A549 (cell line): ENCODE results near the gene DPP7. TPM values are rescaled to one million over a fixed set of nuclear protein-coding genes. Genes with fewer than 3 reads are reported as not detected.

Experiments used
- ATAC-seq, 2 experiments: fragments of 200-7000 bp in 1 of 2; fragments of >200 bp in 1 of 2; cut with Nextera tagmentation in 1 of 2; cut with Tn5 transposase in 1 of 2; 3 replicates each; pipeline versions ENCODE4 v1.8.0 to v1.9.1; 2018 to 2020; ENCODE audit warnings: mild to moderate bottlenecking in 1 of 2, moderate library complexity in 1 of 2
- CTCF ChIA-PET: fragments of 300-600 bp; sonication (Branson Sonifier 250); formaldehyde crosslinking; extraction: SDS; loops from one replicate; lab custom pipeline; 2021; ENCODE audit warnings: antibody characterized with exemption, inconsistent platforms; lab: Yijun Ruan, JAX
- POLR2A ChIA-PET: fragments of 350-600 bp; formaldehyde crosslinking; extraction: SDS; loops from one replicate; lab custom pipeline; 2021; ENCODE audit warnings: antibody characterized with exemption, inconsistent platforms; lab: Yijun Ruan, JAX
- DNase-seq, 2 experiments: peaks; one replicate each; pipeline versions ENCODE4 v3.0.0 to v3.0.0-alpha.2; 2011 to 2016; ENCODE audit warnings: low read depth in 1 of 2, low spot score in 1 of 2
- FAIRE-seq: peaks from 2 replicates; lab custom pipeline; 2011; peaks lifted over from hg19 to GRCh38; lab: Jason Lieb, UNC
- H3K27ac ChIP-seq, 2 experiments: fragments of >200 bp; sonication (Bioruptor Twin); formaldehyde crosslinking; 3 replicates each; pipeline ENCODE4 v1.5.1; 2016 to 2017
- H3K4me1 ChIP-seq: fragments of >200 bp; sonication (Bioruptor Twin); formaldehyde crosslinking; 3 replicates; pipeline ENCODE4 v1.6.1; 2016
- H3K4me2 ChIP-seq: fragments of >200 bp; sonication (Bioruptor Twin); formaldehyde crosslinking; 3 replicates; pipeline ENCODE4 v1.6.1; 2016
- H3K4me3 ChIP-seq: fragments of >200 bp; sonication (Bioruptor Twin); formaldehyde crosslinking; 3 replicates; pipeline ENCODE4 v1.5.1; 2016
- H3K9me3 ChIP-seq: fragments of >200 bp; sonication (Bioruptor Twin); formaldehyde crosslinking; 3 replicates; pipeline ENCODE4 v1.6.1; 2016
- EHMT2 ChIP-seq: fragments of 200-600 bp; sonication (generic); IDR thresholded peaks from 2 replicates; pipeline ENCODE4 v1.6.1; 2016; ENCODE audit warnings: antibody characterized with exemption, low read depth, mild to moderate bottlenecking, moderate library complexity
- EP300 ChIP-seq, 2 experiments: fragments of >200 bp; sonication (Bioruptor Twin); formaldehyde crosslinking; IDR thresholded peaks; 2 replicates in 1 of 2; 3 replicates in 1 of 2; pipeline ENCODE4 v1.6.1; 2016 to 2017
- GATA3 ChIP-seq: IDR thresholded peaks from 2 replicates; pipeline ENCODE4 v1.6.1; 2012; ENCODE audit warnings: borderline replicate concordance
- HOXB13 ChIP-seq: fragments of 250-450 bp; sonication (Bioruptor Pico); IDR thresholded peaks from 2 replicates; pipeline ENCODE4 v1.5.0; 2020; ENCODE audit warnings: low read depth, mild to moderate bottlenecking, moderate library complexity
- HOXB5 ChIP-seq: fragments of 250-450 bp; sonication (Bioruptor Pico); IDR thresholded peaks from 2 replicates; pipeline ENCODE4 v1.5.0; 2020; ENCODE audit warnings: mild to moderate bottlenecking, moderate library complexity
- JUNB ChIP-seq: fragments of >200 bp; sonication (Bioruptor Twin); formaldehyde crosslinking; IDR thresholded peaks from 2 replicates; pipeline ENCODE4 v1.6.1; 2016
- MAFK ChIP-seq: fragments of 450-650 bp; IDR thresholded peaks from 2 replicates; pipeline ENCODE4 v1.6.1; 2014; ENCODE audit not compliant: partially characterized antibody
- PHF8 ChIP-seq: fragments of 200-600 bp; sonication (generic); IDR thresholded peaks from 2 replicates; pipeline ENCODE4 v1.6.1; 2016; ENCODE audit warnings: low read depth, mild to moderate bottlenecking, antibody characterized with exemption, moderate library complexity, borderline replicate concordance
- SREBF2 ChIP-seq: fragments of 450-650 bp; IDR thresholded peaks from 2 replicates; pipeline ENCODE4 v1.6.1; 2014; ENCODE audit warnings: mild to moderate bottlenecking, moderate library complexity
- TP53 ChIP-seq: fragments of 250-450 bp; sonication (Bioruptor Pico); IDR thresholded peaks from 2 replicates; pipeline ENCODE4 v1.5.0; 2021; ENCODE audit warnings: mild to moderate bottlenecking, moderate library complexity
- ZC3H11A ChIP-seq: fragments of 450-650 bp; IDR thresholded peaks from 2 replicates; pipeline ENCODE4 v1.6.1; 2014; ENCODE audit warnings: antibody characterized with exemption, mild to moderate bottlenecking
- WGBS: methylation state at CpG from one replicate; pipeline ENCODE4 v1.1.6; 2017; ENCODE audit errors: missing lambda C conversion rate; 5-methylcytosine and 5-hydroxymethylcytosine counted together
- polyA plus RNA-seq, 4 experiments: library from polyadenylated mRNA; depleted of rRNA in 3 of 4; stranded (reverse); fragments of >200 nt; fragmentation: RNase III in 1 of 4; extraction: RNeasy Plus Mini Kit Qiagen cat#74134 plus additional on column Dnase treatment in 1 of 4; gene quantifications; 2 replicates in 3 of 4; 3 replicates in 1 of 4; pipeline ENCODE4 v1.2.3, GENCODE V29; 2011 to 2017
- TF ChIP-seq, protein P1 (sequence below): IDR thresholded peaks from 2 replicates; pipeline ENCODE4 v1.6.1; 2012
- TF ChIP-seq, protein P2 (sequence below): IDR thresholded peaks from 2 replicates; pipeline ENCODE4 v1.6.1; 2012; ENCODE audit warnings: low read depth, borderline replicate concordance
- TF ChIP-seq, protein P3 (sequence below): fragments of 250-450 bp; sonication (Bioruptor Pico); IDR thresholded peaks from 2 replicates; pipeline ENCODE4 v1.5.0; 2020; ENCODE audit warnings: low read depth, mild to moderate bottlenecking, moderate library complexity
- TF ChIP-seq, protein P4 (sequence below): fragments of >200 bp; sonication (Bioruptor Twin); formaldehyde crosslinking; IDR thresholded peaks from 2 replicates; pipeline ENCODE4 v1.6.1; 2016
- TF ChIP-seq, protein P5 (sequence below): fragments of >200 bp; sonication (Bioruptor Twin); formaldehyde crosslinking; IDR thresholded peaks from 3 replicates; pipeline ENCODE4 v1.5.1; 2016

Gene DPP7
- polyA plus RNA-seq, 2 of the 4 experiments (the other 2 are of a cell fraction), result 27.6 to 71.8 TPM

GRCh38 chr9:137162505-137163364 is 48.2 kb upstream of the DPP7 start (continued):
- no peak for TF ChIP-seq MAFK
- no peak for TF ChIP-seq SREBF2
- TF ChIP-seq, all 56 proteins: peak for 4

GRCh38 chr9:137161558-137162486 is 47.3 kb upstream of the DPP7 start:
- Histone ChIP-seq H3K4me2 (peak overlapping the region; percentile 76), H3K4me3 (peak overlapping the region; percentile 38; the same call in 2 of the 3 replicates), H3K4me1 (peaks cover 22% of the 10 kb centered on the region), H3K27ac (peak overlapping the region in 1 of 2 experiments; percentile 10; a peak in 1 of 6 replicates), H3K9me3 (no peaks in the 10 kb centered on the region)
- FAIRE-seq (no peak), ATAC-seq (peak in 1 of 2 experiments; percentile 13; a peak in 3 of 6 replicates), DNase-seq (peak in 1 of 2 experiments; percentile 43)
- TF ChIP-seq, protein P1, sequence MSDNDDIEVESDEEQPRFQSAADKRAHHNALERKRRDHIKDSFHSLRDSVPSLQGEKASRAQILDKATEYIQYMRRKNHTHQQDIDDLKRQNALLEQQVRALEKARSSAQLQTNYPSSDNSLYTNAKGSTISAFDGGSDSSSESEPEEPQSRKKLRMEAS, result peak; percentile 44; the same call in 1 of the 2 replicates
- TF ChIP-seq PHF8 (no peak), HOXB13 (no peak)
- TF ChIP-seq, protein P2, sequence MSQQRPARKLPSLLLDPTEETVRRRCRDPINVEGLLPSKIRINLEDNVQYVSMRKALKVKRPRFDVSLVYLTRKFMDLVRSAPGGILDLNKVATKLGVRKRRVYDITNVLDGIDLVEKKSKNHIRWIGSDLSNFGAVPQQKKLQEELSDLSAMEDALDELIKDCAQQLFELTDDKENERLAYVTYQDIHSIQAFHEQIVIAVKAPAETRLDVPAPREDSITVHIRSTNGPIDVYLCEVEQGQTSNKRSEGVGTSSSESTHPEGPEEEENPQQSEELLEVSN, result no peak
- ChIA-PET CTCF (interaction anchor here (0.6 to 7.4 kb wide), 11 partner anchors 9 to 95 kb away, joined by 3 to 57 read pairs (median 4); partner anchors contain the start of genes LRRC26, SSNA1 and TMEM210), POLR2A (interaction anchor here (0.9 to 2.1 kb wide), 3 partner anchors 32 to 79 kb away, joined by 7 to 9 read pairs (median 8); partner anchors contain the start of gene TUBB4B)
- 15% methylated on average over 29 of the region's 71 CpGs for WGBS

GRCh38 chr9:137160716-137161557 is 46.4 kb upstream of the DPP7 start:
- FAIRE-seq, result no peak
- 46% methylated on average over 16 of the region's 56 CpGs for WGBS
- no peak; a peak in 1 of 6 replicates for ATAC-seq
- Histone ChIP-seq H3K4me2 (peak overlapping the region; percentile 76), H3K4me1 (peaks cover 25% of the 10 kb centered on the region), H3K9me3 (no peaks in the 10 kb centered on the region), H3K27ac (no peak overlapping the region), H3K4me3 (peak overlapping the region; percentile 38; the same call in 1 of the 3 replicates)
- DNase-seq, result no peak
- ChIA-PET POLR2A (interaction anchor here (0.6 kb wide), 1 partner anchor 65 kb away, joined by 3 read pairs; no protein-coding TSS in a partner anchor), CTCF (interaction anchor here (0.6 to 7.4 kb wide), 3 partner anchors 16 to 66 kb away, joined by 3 to 57 read pairs (median 3); partner anchors contain the start of gene RNF224)
- TF ChIP-seq, protein P3, sequence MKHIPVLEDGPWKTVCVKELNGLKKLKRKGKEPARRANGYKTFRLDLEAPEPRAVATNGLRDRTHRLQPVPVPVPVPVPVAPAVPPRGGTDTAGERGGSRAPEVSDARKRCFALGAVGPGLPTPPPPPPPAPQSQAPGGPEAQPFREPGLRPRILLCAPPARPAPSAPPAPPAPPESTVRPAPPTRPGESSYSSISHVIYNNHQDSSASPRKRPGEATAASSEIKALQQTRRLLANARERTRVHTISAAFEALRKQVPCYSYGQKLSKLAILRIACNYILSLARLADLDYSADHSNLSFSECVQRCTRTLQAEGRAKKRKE (CRISPR knock-in tag), result no peak
- no peak for TF ChIP-seq TP53
- TF ChIP-seq, protein P1, result no peak
- TF ChIP-seq, protein P4, sequence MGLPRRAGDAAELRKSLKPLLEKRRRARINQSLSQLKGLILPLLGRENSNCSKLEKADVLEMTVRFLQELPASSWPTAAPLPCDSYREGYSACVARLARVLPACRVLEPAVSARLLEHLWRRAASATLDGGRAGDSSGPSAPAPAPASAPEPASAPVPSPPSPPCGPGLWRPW, result no peak
- no peak for TF ChIP-seq EP300 (IDR thresholded peaks at IDR 0.05)
- no peak for TF ChIP-seq PHF8
- TF ChIP-seq EHMT2, result no peak
- TF ChIP-seq, protein P5, sequence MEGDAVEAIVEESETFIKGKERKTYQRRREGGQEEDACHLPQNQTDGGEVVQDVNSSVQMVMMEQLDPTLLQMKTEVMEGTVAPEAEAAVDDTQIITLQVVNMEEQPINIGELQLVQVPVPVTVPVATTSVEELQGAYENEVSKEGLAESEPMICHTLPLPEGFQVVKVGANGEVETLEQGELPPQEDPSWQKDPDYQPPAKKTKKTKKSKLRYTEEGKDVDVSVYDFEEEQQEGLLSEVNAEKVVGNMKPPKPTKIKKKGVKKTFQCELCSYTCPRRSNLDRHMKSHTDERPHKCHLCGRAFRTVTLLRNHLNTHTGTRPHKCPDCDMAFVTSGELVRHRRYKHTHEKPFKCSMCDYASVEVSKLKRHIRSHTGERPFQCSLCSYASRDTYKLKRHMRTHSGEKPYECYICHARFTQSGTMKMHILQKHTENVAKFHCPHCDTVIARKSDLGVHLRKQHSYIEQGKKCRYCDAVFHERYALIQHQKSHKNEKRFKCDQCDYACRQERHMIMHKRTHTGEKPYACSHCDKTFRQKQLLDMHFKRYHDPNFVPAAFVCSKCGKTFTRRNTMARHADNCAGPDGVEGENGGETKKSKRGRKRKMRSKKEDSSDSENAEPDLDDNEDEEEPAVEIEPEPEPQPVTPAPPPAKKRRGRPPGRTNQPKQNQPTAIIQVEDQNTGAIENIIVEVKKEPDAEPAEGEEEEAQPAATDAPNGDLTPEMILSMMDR, result no peak
- no peak for TF ChIP-seq ZC3H11A
- no peak for TF ChIP-seq GATA3
- no peak for TF ChIP-seq JUNB
- no peak for TF ChIP-seq HOXB5 (CRISPR knock-in tag)
